ENCODE data around the gene GNPTAB.

GNPTAB gene

GRCh38 chr12:101713059-101713682, 117.6 kb downstream of the GNPTAB start:
- 20% methylated on average over 5 of the region's 5 CpGs for WGBS

GRCh38 chr12:101710288-101710687, 120.5 kb downstream of the GNPTAB start:
- H2BK15ac ChIP-seq (ENCODE audit: low read depth, poor library complexity, severe bottlenecking): no peak overlapping the region
- no peak overlapping the region for H2BK120ac ChIP-seq (ENCODE audit: low read depth, low read length)
- no peak overlapping the region for H3K4ac ChIP-seq (ENCODE audit: low read depth in 1 of 2, low read length in 2 of 2)
- peaks cover 4% of the 10 kb centered on the region for H3K4me1 ChIP-seq (ENCODE audit: control insufficient read depth, insufficient read depth, low read depth, low read length)
- H3K14ac ChIP-seq (ENCODE audit: low read length in 2 of 2): no peak overlapping the region
- no peak overlapping the region for H2BK12ac ChIP-seq (ENCODE audit: low read length in 2 of 2)
- no peak overlapping the region for H2AFZ ChIP-seq (ENCODE audit: low read depth, low read length)
- H4K8ac ChIP-seq (ENCODE audit: low read length): no peak overlapping the region
- no peaks in the 10 kb centered on the region for H3K9me3 ChIP-seq (ENCODE audit: control insufficient read depth, low read length)
- H3K9ac ChIP-seq (ENCODE audit: low read length): no peak overlapping the region
- H2AK5ac ChIP-seq (ENCODE audit: low read length, severe bottlenecking): no peak overlapping the region
- H3K4me2 ChIP-seq (ENCODE audit: low read length, poor library complexity, severe bottlenecking): no peak overlapping the region
- H4K91ac ChIP-seq (ENCODE audit: low read length): no peak overlapping the region
- no peak overlapping the region for H2BK5ac ChIP-seq (ENCODE audit: low read depth, low read length, poor library complexity, severe bottlenecking)
- no peak overlapping the region for H3K4me3 ChIP-seq (ENCODE audit: insufficient read depth in 1 of 2, low read depth in 1 of 2, low read length in 2 of 2)
- no peak overlapping the region for H3K18ac ChIP-seq (ENCODE audit: low read depth in 1 of 2, low read length in 2 of 2)
- DNase-seq: no peak
- H3K23ac ChIP-seq (ENCODE audit: low read length in 2 of 2): no peak overlapping the region
- H3K27ac ChIP-seq (ENCODE audit: low read length, poor library complexity, severe bottlenecking): no peak overlapping the region
- peaks cover 24% of the 10 kb centered on the region for H3K79me1 ChIP-seq (replicated peaks; ENCODE audit: low read length, poor library complexity, severe bottlenecking)
- 80% methylated on average over 2 of the region's 4 CpGs for WGBS
- H3K27me3 ChIP-seq (ENCODE audit: control insufficient read depth in 1 of 2, insufficient read depth in 1 of 2, low read length in 2 of 2): no peaks in the 10 kb centered on the region
- H3K36me3 ChIP-seq (ENCODE audit: control insufficient read depth in 1 of 2, insufficient read depth in 2 of 2, low read depth in 1 of 2, low read length in 2 of 2): no peaks in the 10 kb centered on the region

More at GRCh38 chr12:101713059-101713682, 117.6 kb downstream of the GNPTAB start:
- peaks cover 4% of the 10 kb centered on the region for H3K4me1 ChIP-seq (ENCODE audit: control insufficient read depth, insufficient read depth, low read depth, low read length)
- H3K9ac ChIP-seq (ENCODE audit: low read length): peak overlapping the region; percentile 76
- peaks cover 0 to 3% of the 10 kb centered on the region in 2 experiments for H3K36me3 ChIP-seq (ENCODE audit: control insufficient read depth in 1 of 2, insufficient read depth in 2 of 2, low read depth in 1 of 2, low read length in 2 of 2)
- no peak overlapping the region for H3K23ac ChIP-seq (ENCODE audit: low read length in 2 of 2)
- peak overlapping the region in 1 of 2 experiments; percentile 58 for H3K4me3 ChIP-seq (ENCODE audit: insufficient read depth in 1 of 2, low read depth in 1 of 2, low read length in 2 of 2)
- no peak overlapping the region for H2AK5ac ChIP-seq (ENCODE audit: low read length, severe bottlenecking)
- peaks cover 19% of the 10 kb centered on the region for H3K79me1 ChIP-seq (replicated peaks; ENCODE audit: low read length, poor library complexity, severe bottlenecking)
- no peak overlapping the region for H3K4ac ChIP-seq (ENCODE audit: low read depth in 1 of 2, low read length in 2 of 2)
- H3K14ac ChIP-seq (ENCODE audit: low read length in 2 of 2): no peak overlapping the region
- peak overlapping the region; percentile 0 for H4K8ac ChIP-seq (ENCODE audit: low read length)
- H3K27ac ChIP-seq (ENCODE audit: low read length, poor library complexity, severe bottlenecking): no peak overlapping the region
- H2BK120ac ChIP-seq (ENCODE audit: low read depth, low read length): no peak overlapping the region
- H2AFZ ChIP-seq (ENCODE audit: low read depth, low read length): no peak overlapping the region
- peak; percentile 61 for DNase-seq
- no peak overlapping the region for H2BK12ac ChIP-seq (ENCODE audit: low read length in 2 of 2)
- H3K9me3 ChIP-seq (ENCODE audit: control insufficient read depth, low read length): no peaks in the 10 kb centered on the region
- H2BK5ac ChIP-seq (ENCODE audit: low read depth, low read length, poor library complexity, severe bottlenecking): no peak overlapping the region
- H2BK15ac ChIP-seq (ENCODE audit: low read depth, poor library complexity, severe bottlenecking): no peak overlapping the region
- no peaks in the 10 kb centered on the region for H3K27me3 ChIP-seq (ENCODE audit: control insufficient read depth in 1 of 2, insufficient read depth in 1 of 2, low read length in 2 of 2)
- no peak overlapping the region for H4K91ac ChIP-seq (ENCODE audit: low read length)
- H3K4me2 ChIP-seq (ENCODE audit: low read length, poor library complexity, severe bottlenecking): peak overlapping the region; percentile 0
- peak overlapping the region; percentile 4 to 93 for H3K18ac ChIP-seq (ENCODE audit: low read depth in 1 of 2, low read length in 2 of 2)

- H3K27ac ChIP-seq (ENCODE audit: low read length, poor library complexity, severe bottlenecking): no peak overlapping the region
- no peak overlapping the region for H2BK120ac ChIP-seq (ENCODE audit: low read depth, low read length)
- H2AK5ac ChIP-seq (ENCODE audit: low read length, severe bottlenecking): no peak overlapping the region
- H3K36me3 ChIP-seq (ENCODE audit: control insufficient read depth in 1 of 2, insufficient read depth in 2 of 2, low read depth in 1 of 2, low read length in 2 of 2): no peaks in the 10 kb centered on the region
- H3K4me1 ChIP-seq (ENCODE audit: control insufficient read depth, insufficient read depth, low read depth, low read length): no peaks in the 10 kb centered on the region
- H3K9me3 ChIP-seq (ENCODE audit: control insufficient read depth, low read length): no peaks in the 10 kb centered on the region
- no peak overlapping the region for H3K18ac ChIP-seq (ENCODE audit: low read depth in 1 of 2, low read length in 2 of 2)
- peaks cover 25% of the 10 kb centered on the region for H3K79me1 ChIP-seq (replicated peaks; ENCODE audit: low read length, poor library complexity, severe bottlenecking)
- H3K9ac ChIP-seq (ENCODE audit: low read length): no peak overlapping the region
- no peak overlapping the region for H3K23ac ChIP-seq (ENCODE audit: low read length in 2 of 2)
- no peaks in the 10 kb centered on the region for H3K27me3 ChIP-seq (ENCODE audit: control insufficient read depth in 1 of 2, insufficient read depth in 1 of 2, low read length in 2 of 2)
- no peak overlapping the region for H3K4ac ChIP-seq (ENCODE audit: low read depth in 1 of 2, low read length in 2 of 2)
- no peak overlapping the region for H2AFZ ChIP-seq (ENCODE audit: low read depth, low read length)
- no peak overlapping the region for H4K8ac ChIP-seq (ENCODE audit: low read length)
- no peak overlapping the region for H2BK15ac ChIP-seq (ENCODE audit: low read depth, poor library complexity, severe bottlenecking)
- no peak overlapping the region for H4K91ac ChIP-seq (ENCODE audit: low read length)
- DNase-seq: peak; percentile 22
- H2BK5ac ChIP-seq (ENCODE audit: low read depth, low read length, poor library complexity, severe bottlenecking): no peak overlapping the region
- H3K4me3 ChIP-seq (ENCODE audit: insufficient read depth in 1 of 2, low read depth in 1 of 2, low read length in 2 of 2): no peak overlapping the region
- no peak overlapping the region for H2BK12ac ChIP-seq (ENCODE audit: low read length in 2 of 2)
- H3K4me2 ChIP-seq (ENCODE audit: low read length, poor library complexity, severe bottlenecking): no peak overlapping the region
- H3K14ac ChIP-seq (ENCODE audit: low read length in 2 of 2): no peak overlapping the region
These were observed 123.5 kb downstream of the GNPTAB start for GRCh38 chr12:101707131-101707782.

GRCh38 chr12:101706403-101706802, 124.4 kb downstream of the GNPTAB start:
- H2BK120ac ChIP-seq (ENCODE audit: low read depth, low read length): no peak overlapping the region

More at GRCh38 chr12:101706403-101706802, 124.4 kb downstream of the GNPTAB start:
- H3K79me1 ChIP-seq (replicated peaks; ENCODE audit: low read length, poor library complexity, severe bottlenecking): peaks cover 22% of the 10 kb centered on the region
- H3K4me3 ChIP-seq (ENCODE audit: insufficient read depth in 1 of 2, low read depth in 1 of 2, low read length in 2 of 2): no peak overlapping the region
- H2BK5ac ChIP-seq (ENCODE audit: low read depth, low read length, poor library complexity, severe bottlenecking): no peak overlapping the region
- no peak for DNase-seq
- H3K4ac ChIP-seq (ENCODE audit: low read depth in 1 of 2, low read length in 2 of 2): no peak overlapping the region
- H4K91ac ChIP-seq (ENCODE audit: low read length): no peak overlapping the region
- no peak overlapping the region for H2AFZ ChIP-seq (ENCODE audit: low read depth, low read length)
- no peaks in the 10 kb centered on the region for H3K9me3 ChIP-seq (ENCODE audit: control insufficient read depth, low read length)
- no peak overlapping the region for H3K27ac ChIP-seq (ENCODE audit: low read length, poor library complexity, severe bottlenecking)
- no peak overlapping the region for H3K4me2 ChIP-seq (ENCODE audit: low read length, poor library complexity, severe bottlenecking)
- no peaks in the 10 kb centered on the region for H3K27me3 ChIP-seq (ENCODE audit: control insufficient read depth in 1 of 2, insufficient read depth in 1 of 2, low read length in 2 of 2)
- no peak overlapping the region for H2BK12ac ChIP-seq (ENCODE audit: low read length in 2 of 2)
- no peaks in the 10 kb centered on the region for H3K4me1 ChIP-seq (ENCODE audit: control insufficient read depth, insufficient read depth, low read depth, low read length)
- H2BK15ac ChIP-seq (ENCODE audit: low read depth, poor library complexity, severe bottlenecking): no peak overlapping the region
- H3K36me3 ChIP-seq (ENCODE audit: control insufficient read depth in 1 of 2, insufficient read depth in 2 of 2, low read depth in 1 of 2, low read length in 2 of 2): no peaks in the 10 kb centered on the region
- H3K14ac ChIP-seq (ENCODE audit: low read length in 2 of 2): no peak overlapping the region
- WGBS: no CpG with 5 or more reads among the region's 1 CpG
- no peak overlapping the region for H3K9ac ChIP-seq (ENCODE audit: low read length)
- H3K23ac ChIP-seq (ENCODE audit: low read length in 2 of 2): no peak overlapping the region
- no peak overlapping the region for H4K8ac ChIP-seq (ENCODE audit: low read length)
- no peak overlapping the region for H2AK5ac ChIP-seq (ENCODE audit: low read length, severe bottlenecking)
- H3K18ac ChIP-seq (ENCODE audit: low read depth in 1 of 2, low read length in 2 of 2): no peak overlapping the region
